GM10847 (cell line): ENCODE measurements around the gene FUOM.

Experiments
- POLR2A ChIP-seq: IDR thresholded peaks from 2 replicates; pipeline ENCODE4 v1.6.1; 2011; ENCODE audit not compliant: insufficient read length; ENCODE audit errors: extremely low read depth

The FUOM gene

DNA sequence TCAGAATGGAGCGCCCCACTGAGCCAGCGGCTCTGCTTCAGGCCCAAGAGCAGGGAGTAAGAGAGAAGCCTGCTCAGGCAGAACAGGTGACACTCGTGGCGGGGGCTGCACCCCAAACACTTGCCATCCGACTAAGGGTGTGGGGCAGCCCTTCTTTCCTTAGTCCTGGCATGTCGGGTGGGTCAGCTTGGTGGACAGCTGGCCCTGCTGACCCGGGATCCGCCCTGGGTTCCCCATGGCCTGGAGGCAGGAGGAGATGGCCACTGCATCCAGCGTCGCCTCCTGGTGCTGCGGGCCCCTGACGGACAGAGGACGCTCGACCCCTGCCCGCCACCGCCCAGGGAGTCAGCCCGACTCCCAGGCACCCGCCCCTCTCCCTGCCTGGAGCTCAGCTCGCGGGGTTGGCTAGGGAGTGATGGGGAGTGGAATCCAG lies 20.0 kb upstream of the FUOM start:
- TF ChIP-seq POLR2A, result no peak

- TF ChIP-seq POLR2A, result no peak
These were observed 19.4 kb upstream of the FUOM start for GRCh38 chr10:133377025-133377817.

DNA sequence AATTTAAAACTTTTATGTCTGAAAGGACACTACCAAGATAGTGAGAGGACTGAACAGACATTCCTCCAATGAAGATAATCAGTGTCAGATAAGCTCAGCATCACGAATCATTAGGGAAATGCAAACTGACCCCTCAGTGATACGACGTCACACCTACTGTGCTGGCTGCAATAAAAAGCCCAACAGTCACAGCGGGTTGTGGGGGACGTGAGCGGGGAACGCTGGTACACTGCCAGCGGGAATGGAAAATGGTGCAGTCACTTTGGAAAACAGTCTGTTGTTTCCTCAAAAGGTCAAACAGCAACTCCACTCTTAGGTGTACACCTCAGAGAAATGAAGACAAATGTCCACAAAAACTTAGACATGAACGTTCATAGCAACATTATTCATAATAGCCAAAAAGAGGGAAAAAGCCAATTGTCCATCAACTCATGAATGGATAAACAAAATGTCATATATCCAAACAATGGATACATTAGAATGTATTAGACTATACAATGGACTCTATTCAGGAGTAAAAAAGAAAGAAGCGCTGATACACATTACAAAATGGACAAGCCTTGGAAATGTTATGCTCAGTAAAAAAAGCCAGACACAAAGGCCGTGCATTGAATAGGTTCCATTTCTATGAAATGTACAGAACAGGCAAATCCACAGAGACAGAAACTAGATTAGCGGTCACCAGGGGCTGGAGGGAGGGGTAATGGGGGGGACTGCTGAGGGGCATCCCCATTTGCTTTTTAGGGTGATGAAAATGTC lies 17.7 kb upstream of the FUOM start:
- TF ChIP-seq POLR2A, result no peak

DNA sequence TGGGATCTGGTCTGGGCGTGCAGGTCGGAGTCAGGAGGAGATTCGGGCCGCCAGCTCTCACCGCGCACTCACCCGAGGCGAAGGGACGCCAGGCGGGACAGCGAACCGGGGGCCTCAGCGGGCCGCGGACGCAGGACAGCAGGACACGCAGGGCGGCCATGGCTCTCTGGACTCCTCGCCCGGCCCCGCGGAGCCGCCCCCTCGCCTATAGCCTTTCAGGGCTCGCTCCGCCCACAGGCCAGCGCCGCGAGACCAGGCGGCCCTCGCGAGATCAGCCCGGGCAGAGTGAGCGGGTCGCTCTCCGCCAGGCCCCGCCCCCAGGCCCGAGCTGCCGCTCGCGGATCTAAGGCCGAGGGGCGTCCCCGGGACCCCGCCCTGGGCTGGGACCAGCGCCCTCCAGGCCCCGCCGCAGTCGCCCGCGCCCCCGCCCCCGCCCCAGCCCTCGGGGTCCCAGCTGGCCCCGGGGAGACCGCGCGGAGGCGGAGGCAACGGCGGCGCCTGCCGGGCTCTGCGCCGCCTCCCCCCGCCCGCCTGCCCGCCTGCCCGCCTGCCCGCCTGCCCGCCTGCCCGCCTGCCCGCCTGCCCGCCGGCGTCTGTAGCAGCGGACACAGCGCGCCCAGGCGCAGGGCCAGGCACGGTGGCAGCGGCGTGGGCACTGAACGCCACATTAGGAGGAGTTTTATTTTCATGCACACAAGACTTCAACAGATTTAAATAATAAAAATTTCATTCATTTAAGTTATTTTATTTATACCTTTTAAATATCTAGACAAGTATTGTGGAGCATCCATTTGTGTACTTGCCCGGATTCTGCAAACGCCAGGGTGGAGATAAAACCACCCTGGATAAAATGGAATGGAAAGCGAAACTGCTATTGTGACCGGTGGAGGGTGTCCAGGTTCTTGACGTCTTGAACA lies 15.6 kb upstream of the FUOM start, which contains the start of gene ECHS1:
TSS of gene ECHS1 (minus strand) at position 181 of the 917 bp plus-strand sequence. CDS start at position 160, 21 bp downstream.
- TF ChIP-seq POLR2A, result peak; percentile 79

GRCh38 chr10:133372507-133372906 lies 14.7 kb upstream of the FUOM start:
- no peak for TF ChIP-seq POLR2A

- no peak for TF ChIP-seq POLR2A
These were observed 12.4 kb upstream of the FUOM start for GRCh38 chr10:133370030-133370786.

- TF ChIP-seq POLR2A, result no peak
These were observed 10.3 kb upstream of the FUOM start for GRCh38 chr10:133368153-133368552.

- no peak for TF ChIP-seq POLR2A
These were observed 8.9 kb upstream of the FUOM start for GRCh38 chr10:133366751-133367150.

- TF ChIP-seq POLR2A, result no peak
These were observed 8.3 kb upstream of the FUOM start for GRCh38 chr10:133366130-133366478.

DNA sequence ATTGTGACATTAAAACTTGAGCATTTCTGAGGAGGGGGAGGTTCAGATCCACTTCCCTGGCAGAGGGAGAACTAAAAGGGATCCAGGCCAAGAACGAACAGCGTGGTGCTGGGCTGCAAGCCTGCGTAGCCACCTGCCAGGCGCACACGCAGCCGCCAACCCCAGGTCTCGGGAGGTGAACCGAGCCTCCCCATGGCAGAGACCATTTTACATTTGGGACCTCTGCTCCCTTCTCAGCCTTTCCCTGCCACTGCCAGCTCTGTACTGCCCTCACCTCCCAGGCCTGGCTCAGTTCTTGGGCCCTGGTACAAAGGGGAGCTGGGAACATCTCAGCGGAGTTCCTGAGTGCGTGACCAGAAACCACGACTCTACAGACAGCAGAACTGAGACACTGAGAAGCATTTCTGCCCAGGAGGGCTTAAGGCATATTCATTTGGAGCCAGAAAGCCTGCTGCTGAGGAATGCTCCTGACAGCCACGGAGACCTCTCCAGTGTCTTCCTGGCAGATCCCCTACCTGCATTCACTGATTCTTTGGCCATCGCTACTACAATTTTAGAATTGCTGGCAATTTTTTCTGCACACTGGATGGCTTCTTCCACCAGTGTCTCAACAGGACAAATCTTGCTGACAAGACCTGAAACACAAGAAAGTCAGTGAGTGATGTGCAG lies 7.8 kb upstream of the FUOM start:
- no peak for TF ChIP-seq POLR2A

DNA sequence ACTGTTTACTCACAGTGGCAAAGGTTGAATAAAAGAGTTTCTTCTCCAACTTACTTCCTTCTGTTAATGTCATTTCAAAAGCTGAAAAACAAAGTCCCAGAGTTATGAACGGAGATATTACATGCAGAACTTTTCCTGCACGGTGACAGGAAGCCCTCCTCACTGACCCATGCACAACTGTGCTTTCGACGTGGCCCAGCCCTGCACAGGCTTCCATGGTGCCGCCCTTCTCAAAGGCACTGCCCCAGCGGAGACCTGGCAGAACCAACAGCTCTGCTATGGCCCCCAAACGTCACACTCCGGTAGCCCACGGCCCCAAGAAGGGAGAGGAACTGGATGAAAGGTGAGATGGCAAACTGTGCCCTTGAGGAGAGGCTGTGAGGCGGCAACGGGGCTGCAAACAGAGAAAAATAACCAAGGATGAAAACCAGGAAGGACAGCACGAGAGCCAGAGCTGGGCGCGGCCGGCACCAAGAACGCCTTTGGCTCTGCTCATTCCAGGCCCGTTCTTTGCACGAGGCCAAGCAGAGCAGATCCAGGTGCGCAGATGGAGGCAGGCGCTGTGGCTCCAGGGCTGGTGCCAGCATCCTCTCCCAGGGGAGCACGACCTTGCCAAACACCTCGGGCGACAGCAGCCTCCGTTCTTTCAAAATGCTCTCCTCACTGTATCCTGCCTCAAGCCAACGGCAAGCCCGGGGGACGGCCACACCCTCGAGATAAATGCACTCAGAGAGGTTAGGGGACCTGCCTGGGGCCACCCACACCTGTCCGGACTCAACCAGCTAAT lies 7.0 kb upstream of the FUOM start:
- no peak for TF ChIP-seq POLR2A

DNA sequence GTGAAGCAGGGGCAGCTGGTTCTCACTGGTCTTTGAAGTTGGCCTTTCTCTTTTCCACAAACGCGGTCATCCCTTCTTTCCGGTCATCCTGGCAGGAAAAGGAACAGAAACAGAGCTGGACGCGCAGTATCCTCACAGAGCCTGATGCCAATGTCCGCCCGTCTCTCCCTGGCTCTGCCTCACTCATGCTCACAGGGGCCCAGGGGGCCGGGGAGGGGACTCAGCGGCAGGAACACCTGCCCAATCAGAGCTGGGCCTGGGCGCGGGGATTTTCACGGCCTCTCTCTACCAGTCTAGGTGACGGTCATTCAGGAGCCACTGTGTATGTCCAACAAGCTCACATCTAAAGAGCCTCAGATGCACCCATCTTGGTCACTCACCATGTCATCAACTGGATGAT lies 5.0 kb upstream of the FUOM start:
- TF ChIP-seq POLR2A, result no peak

DNA sequence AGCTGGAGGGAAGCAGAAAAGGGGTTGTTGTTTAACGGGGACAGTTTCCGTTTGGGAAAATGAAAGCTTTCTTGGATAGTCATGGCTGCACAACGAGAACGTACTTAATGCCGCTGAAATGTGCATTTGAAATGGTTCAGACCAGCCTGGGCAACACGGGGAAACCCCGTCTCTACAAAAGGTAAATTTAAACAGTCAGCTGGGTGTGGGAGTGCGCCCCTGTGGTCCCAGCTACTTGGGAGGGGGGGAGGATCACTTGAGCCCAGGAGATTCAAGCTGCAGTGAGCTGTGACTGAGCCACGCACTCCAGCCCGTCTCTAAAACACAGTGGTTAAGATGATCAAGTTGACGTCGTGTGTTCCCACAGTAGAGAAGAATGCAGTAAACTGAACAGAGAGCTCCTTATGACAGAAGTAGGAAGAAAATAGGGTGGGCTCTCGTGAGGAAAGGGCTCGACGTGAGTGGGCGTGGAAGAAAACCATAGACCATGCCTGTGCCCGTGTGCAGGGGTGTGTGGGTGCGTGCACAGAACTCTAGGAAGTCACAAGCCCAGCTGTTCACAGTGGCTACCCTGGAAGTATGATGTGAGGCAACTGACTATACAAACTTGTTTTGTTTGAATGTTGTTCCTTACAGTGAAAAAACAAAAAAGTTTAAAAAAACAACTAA lies 4.1 kb upstream of the FUOM start:
- no peak for TF ChIP-seq POLR2A
